ENCODE data around the gene FAM118A. TPM values are rescaled to one million over a fixed set of nuclear protein-coding genes. Genes with fewer than 3 reads are reported as not detected.
A peak's percentile ranks its signal among the peaks of the same experiment; 100 is the strongest.
"Not testable (repeated sequence)": the region's sequence is repeated elsewhere in the genome, so short reads cannot be mapped to it uniquely, and the experiment has no call there.

FAM118A gene
- total RNA-seq, 1 experiment from 2014 or later, result 9.8 TPM

DNA sequence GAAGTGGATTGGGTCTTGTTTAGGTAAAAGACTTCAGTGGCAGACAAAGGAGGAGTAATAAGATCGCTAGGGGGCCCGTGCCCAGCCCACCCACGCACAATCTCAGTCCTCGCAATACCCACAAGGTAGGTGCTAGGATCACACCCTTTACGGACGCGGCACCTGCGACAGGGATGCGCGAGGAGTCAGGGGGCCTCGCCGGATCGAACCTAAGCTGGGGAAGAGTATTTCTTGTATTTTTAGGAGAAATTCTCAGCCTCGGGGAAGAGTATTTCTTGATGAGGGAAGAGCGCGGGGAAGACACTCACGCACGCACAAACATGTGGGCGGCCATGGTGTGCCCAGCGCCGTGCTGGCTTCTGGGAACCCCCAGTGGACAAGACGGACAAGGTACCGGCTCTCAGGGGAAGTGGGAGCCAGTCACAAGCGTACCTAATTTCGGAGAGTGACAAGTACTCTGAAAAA, 745 bp upstream of the FAM118A start:
- DNase-seq (ENCODE audit: low read depth), result no peak

DNA sequence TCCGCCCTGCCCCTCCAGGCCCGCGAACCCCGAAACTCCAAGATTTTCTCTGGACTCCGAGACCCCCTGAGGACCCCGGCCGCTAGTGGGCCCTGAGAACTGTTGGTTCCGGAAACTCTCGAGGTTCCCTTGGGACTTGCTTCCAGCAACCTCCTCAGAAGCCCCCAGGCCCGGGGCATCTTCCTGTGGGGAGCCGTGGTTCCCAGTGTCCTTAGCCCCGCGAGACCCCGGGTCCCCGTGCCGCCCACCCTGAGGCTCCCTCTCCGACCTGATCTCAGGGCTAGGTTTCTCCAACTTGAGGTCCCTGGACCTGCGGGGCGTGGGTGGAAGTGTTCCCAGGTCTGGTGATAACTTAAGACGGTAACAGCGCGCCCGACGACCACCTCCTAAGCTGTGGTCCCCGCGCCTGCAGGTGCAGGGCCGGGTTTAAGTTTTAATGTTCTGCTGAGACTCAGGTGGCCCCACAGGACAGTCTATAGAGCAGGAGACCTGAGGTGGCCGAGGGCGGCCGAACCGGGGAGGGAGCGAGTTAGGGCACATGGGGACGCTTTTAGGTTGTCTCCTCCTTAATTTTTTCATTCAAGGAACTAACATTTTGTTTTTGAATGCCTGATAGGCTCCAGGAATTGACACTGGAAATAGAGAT, 720 bp downstream of the FAM118A start:
- DNase-seq (ENCODE audit: low read depth), result no peak

DNA sequence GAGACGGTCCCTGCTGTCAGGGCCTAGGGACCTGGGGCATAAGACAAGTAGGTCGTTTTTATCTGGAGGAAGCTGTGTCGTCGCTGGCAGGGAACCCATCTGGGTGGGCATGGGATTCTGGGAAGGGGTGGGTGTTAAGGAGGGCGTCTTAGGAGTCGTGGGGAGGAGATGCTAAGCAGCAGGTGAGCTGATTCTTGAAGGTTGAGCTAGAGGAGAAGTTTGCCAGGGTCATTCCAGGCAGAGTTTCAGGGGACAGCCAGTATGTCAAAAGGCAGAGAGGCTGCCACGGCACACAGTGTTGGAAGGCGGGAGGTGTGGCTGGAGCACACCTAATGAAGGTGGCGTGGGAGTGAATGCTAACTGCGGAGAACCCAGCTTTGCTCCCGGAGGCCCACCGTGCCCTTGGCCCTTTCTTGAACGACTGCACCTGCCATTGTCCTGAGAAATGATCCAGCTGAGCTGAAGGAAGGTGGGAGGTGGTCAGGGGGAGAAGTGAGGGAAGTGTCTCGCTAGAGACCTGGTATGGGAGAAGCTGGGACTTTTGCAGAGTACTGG, 1.3 kb downstream of the FAM118A start:
- DNase-seq (ENCODE audit: low read depth), result no peak

DNA sequence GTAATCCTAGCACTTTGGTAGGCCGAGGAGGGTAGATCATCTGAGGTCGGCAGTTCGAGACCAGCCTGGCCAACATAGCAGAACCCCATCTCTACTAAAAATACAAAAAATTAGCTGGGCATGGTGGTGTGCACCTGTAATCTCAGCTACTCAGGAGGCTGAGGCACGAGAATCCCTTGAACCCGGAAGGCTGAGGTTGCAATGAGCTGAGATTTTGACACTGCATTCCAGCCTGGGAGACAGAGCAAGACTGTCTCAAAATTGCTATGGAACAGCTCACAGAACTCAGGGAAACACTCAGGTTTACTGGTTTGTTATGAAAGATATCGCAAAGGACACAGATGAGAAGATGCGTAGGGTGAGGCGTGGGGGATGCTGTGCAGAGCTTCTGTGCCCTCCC, 2.7 kb downstream of the FAM118A start:
- no peak for DNase-seq (ENCODE audit: low read depth)

DNA sequence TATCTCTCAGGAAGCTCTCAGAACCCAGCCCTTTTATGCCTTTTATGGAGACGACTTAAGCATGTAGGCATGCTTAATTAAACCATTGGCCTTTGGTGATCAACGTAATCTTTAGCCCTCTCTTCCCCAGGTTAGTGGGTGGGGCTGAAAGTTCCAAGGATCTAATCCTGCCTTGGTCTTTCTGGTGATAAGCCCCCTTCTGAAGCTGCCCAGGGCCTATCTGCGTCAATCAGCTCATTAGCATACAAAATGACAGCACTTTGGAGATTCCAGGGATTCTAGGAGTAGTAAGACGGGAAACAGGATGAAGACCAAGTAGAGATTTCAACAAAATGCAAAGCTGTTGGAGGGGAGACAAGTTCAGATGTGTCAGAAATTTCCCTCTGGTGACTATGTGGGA, 3.1 kb downstream of the FAM118A start:
- no peak for DNase-seq (ENCODE audit: low read depth)

DNA sequence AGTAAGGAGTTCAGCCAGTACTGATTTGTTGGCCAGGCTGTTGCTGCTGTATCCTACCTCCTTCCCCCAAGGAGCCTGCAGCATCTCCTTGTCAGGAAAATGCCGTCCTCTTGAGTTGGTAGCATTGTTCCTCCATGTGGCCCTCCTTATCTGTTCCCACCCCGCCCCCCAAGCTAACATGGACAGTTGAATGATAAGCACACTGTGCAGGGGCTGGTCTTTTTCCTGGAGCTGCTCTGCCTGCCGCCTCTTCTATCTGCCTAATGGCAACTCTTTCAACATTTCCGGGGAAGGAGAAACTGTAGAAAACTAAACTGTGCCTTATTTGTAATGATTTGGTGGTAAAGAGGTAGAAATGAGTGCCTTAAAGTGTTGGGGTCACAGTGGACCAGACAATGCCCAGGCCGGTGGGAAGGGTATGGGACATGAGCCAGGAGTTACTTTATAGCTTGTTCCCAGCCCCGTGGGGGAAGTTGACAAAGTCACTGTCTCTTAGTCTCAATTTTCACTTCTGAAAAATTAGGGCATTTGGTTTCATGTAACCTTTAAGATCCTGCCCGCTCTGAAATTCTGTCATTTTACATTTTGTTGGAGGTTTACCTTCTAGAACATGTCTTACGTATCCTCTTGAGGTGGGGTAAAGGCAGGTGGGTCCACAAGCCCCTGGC, 4.5 kb downstream of the FAM118A start:
- no peak for DNase-seq (ENCODE audit: low read depth)

DNA sequence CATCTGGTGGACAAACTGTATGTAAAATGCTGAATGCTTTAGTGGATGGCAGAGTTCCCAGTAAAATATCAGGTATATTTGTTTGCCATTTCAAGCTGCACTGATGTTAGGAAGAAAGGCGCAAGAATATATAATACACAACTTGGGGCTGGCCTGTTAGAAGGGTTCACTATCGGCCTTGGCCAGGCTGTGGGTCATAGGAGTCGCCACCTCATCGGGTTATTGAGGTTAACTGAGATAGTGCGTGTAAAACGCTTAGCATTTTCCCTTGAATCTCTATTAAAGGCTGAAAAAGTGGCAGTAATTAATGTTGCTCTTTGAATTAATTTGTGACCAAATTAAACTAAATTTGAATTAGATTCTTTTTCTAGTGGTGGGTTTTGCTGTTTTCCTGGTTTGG, 5.1 kb downstream of the FAM118A start:
- DNase-seq (ENCODE audit: low read depth), result no peak

DNA sequence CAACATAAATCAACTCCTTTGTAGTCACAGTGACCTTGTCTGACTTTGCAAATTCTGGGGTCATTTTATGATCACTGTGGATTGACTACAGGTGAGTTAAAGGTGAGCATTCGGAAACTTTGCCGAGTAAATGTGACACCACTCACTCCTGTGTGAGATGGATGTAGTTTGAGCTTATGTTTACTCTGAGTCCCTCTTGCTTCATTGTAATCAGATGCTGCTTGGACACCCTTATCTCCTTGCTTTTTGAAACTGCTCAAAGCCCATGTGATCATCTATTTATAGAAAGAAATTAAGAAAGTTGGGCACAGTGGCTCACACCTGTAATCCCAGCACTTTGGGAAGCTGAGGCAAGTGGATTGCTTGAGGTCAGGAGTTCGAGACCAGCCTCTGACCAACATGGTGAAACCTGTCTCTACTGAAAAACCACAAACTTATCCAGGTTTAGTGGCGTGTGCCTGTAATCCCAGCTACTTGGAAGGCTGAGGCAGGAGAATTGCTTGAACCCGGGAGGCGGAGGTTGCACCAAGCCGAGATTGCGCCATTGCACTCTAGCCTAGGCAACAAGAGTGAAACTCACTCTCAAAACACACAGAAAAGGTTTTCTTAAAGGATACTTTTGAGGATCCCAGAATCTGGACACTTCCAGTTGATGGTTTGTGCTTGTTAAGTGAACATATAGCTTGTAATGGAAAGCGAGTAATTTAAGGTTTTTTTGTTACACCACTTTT, 7.2 kb downstream of the FAM118A start:
- DNase-seq (ENCODE audit: low read depth), result no peak

DNA sequence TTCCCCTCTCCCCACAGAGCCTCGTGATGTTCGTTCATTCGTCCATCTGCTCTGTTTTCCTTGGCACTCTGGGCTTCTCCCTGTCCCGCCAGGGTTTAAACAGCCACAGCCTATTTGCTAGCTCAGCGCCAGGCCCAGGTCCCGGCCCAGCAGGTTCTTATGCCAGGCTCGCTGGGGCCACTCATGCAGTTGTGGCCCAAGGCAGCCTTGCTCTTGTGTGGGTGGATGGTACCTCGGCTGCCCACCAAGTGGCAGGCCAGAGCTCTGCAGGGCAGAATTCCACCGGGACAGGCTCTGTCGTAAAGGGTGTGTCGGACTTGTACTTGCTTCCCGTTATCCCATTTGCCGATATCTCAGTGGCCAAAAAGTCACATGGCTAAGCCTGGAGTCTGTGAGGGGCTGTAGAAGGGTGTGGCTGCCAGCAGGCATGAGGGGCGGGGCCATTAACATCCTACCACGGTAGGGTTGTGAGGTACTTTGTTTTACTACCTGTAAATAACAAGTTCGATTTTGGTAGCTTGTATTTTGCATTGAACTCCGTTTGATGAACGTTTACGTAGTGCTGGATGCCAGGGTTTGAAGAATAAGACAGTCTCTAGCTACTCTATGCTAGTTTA, 7.9 kb downstream of the FAM118A start:
- DNase-seq (ENCODE audit: low read depth), result peak; percentile 69

DNA sequence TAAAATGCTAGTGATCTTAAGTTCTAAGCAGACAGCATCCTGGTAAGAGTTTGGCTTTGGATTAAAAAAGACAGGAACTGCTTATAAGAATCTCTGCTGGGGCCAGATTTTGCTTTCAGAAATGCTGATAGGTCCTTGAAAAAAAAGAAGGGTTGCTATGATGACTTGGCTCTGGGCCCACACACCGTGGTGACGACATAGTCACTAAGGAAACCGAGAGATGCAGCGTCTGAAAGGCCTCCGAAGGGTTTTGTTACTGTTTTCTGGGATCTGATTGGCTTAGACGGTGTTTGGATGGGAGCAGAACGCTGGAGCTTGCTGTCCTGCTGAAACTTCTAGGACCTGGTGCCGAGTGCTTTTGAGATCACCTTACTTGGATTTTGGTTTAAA, 8.4 kb downstream of the FAM118A start:
- DNase-seq (ENCODE audit: low read depth), result peak; percentile 89

DNA sequence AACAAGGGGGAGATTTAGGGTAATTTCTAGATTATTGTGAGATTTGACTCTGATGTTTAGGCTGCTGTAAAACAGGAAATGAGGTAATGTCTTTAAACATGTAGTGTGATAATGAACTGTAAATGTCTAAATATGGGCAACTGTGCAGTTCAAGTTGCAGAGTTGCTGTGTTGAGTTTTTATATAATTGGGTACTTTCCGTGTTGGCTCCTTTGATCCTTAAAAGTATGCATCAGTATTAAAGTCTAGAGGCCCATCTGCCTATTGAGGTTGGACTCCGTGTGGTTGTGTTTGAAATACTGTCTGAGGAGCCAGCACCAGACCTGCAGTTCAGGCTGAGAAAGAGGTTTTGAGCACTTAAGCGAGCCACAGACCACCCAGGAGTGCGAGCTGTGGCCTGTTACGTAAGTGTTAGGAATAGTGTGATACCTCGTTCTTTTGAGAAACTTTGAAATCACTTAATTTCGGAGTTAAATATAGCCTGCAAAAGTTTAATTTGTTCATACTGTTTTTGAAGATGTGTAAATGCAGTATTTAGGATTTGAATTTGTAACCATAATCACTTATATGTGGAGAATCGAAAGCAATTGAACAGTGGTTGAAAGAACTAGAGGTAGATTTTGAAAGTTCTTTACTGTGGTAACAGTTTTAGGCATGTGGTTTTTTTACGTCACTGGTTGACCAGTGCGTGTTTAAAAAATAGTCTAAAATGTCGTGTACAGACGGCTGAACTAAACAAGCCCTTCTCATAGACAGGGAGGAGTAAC, 9.0 kb downstream of the FAM118A start:
- DNase-seq (ENCODE audit: low read depth), result peak; percentile 48

DNA sequence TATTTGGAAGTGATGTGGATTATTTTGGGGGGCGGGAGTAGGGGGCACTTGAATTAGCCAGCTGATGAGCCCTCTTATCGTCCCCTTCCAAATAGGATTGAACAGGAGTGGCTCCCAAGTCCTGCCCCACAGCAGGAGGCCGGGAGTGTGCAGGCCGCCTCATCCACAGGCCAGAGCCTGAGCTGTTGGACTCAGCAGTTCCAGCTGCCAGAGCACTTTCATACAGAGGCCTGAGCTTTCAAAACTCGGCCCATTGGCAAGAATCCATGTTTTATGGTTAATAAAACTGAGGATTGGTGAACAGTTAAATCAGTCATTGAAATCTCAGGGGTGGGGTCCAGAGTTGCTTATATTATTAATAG, 9.6 kb downstream of the FAM118A start:
- DNase-seq (ENCODE audit: low read depth), result no peak

DNA sequence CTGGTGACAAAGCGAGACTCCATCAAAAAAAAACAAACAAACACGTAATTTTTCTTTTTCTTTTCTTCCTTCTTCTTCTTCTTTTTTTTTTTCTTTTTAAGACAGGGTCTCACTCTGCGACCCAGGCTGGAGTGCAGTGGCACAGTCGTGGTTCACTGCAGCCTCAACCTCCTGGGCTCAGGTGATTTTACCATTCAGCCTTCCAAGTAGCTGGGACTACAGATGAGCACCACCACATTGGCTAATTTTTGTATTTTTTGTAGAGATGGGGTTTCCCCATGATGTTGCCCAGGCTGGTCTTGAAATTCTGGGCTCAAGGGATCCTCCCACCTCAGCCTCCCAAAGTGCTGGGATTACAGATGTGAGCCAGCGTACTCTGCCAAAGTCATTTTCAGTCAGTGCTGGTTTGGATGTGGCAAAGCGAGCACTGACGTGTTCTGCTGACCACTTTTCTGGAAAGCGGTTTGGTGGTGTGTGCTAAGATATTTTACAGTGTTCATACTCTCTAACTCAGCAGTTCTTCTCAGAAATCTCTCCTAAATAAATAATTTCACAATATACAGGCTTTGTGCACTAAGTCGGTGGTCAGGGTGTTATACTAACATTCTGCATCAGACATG, 10.7 kb downstream of the FAM118A start:
- no peak for DNase-seq (ENCODE audit: low read depth)

DNA sequence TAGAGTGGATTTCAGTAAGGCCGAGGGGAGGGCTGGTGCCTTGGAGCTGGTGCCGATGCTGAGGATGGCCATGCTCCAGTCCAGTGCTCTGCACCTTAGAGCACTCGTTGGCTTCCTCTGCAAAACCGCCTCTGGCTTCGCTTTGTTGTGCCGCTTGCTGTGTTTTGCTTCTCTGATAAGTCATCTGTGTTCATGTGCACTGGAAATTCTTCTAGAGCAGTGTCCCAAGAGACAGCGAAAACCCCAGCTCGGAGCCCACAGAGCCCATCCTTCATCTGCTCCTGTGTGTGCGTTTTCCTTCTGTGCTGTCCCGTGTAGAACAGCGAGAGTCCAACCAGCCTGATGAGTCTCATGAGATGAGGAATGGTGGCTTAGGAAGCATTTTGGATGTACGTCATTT, 12.1 kb downstream of the FAM118A start:
- DNase-seq (ENCODE audit: low read depth), result no peak

DNA sequence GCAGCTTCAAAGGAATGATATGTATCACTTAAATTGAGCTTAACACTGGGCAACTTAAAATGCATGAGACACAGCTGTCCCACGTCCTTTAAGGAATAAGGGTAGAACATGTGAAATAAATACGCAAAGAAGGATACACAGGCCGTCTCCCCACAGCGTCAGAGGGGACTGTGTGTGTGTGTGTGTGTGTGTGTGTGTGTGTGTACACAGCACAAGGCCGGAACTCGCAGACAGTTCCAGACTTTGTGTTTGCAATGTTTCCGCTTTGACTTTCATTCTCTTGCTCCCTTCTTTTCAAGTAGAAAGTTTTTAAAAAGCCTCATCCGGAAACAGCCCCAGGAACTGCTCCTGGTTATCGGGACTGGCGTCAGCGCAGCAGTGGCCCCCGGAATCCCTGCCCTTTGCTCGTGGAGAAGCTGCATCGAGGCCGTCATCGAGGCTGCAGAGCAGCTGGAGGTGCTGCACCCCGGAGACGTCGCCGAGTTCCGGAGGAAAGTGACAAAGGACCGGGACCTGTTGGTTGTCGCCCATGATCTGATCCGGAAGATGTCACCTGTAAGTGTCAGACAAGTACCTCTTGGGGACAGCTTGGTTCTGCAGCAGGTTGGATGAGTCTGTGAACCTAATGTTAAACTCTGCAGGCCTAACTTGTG, 13.3 kb downstream of the FAM118A start:
- DNase-seq (ENCODE audit: low read depth), result no peak

DNA sequence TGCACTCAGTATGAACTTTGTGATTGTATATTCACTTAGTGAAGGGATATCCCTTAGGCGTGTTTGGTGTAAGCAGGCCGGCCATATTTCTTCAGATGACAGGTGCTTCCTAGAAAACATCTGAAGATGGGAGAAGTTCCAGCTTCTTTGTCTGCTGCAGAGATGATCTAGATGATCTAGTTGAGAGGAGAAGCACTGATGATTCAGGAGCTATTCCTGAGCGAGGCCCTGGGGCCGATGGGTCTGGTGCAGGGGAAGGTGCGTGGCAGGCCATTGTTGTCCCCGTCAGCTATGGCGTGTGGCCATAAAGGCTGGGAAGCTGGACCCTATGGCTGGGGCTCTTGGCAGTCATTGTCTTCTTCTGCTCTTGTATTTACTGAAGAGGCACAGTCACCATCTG, 14.0 kb downstream of the FAM118A start:
- DNase-seq (ENCODE audit: low read depth), result no peak

DNA sequence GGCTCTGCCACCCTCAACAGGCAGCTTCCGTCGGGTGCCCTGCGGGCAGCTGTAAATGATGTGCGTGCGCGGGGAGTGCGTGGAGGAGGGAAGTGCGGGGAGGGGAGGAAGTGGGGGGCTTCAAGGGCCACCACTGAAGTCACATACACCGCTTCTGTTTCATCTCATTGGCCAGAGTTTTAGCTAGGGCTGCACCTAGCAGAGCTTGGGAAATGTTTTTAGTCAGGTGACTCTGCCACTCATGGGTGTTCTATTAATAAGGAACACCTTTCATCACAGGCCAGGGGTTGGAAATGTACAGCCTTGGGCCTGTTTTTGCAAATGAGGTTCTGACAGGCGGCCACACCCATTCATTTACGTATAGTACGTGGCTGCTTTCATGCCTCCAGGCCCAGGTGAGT, 14.6 kb downstream of the FAM118A start:
- DNase-seq (ENCODE audit: low read depth), result no peak

DNA sequence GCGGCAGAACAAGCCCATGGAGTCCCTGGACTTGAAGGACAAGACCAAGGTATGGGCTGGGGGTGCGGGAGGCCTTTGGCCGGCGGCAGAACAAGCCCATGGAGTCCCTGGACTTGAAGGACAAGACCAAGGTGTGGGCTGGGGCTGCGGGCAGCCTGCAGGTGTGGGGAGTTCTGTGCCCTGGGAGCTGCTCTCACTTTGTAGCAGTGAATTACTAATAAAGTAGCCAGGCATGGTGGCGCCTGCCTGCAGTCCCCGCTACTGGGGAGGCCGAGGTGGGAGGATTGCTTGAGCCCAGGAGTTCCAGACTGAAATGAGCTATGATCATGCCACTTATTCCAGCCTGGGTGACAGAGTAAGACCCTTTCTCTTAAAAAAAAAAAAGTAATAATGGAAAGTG, 18.5 kb downstream of the FAM118A start:
- DNase-seq (ENCODE audit: low read depth), result not testable (repeated sequence)

DNA sequence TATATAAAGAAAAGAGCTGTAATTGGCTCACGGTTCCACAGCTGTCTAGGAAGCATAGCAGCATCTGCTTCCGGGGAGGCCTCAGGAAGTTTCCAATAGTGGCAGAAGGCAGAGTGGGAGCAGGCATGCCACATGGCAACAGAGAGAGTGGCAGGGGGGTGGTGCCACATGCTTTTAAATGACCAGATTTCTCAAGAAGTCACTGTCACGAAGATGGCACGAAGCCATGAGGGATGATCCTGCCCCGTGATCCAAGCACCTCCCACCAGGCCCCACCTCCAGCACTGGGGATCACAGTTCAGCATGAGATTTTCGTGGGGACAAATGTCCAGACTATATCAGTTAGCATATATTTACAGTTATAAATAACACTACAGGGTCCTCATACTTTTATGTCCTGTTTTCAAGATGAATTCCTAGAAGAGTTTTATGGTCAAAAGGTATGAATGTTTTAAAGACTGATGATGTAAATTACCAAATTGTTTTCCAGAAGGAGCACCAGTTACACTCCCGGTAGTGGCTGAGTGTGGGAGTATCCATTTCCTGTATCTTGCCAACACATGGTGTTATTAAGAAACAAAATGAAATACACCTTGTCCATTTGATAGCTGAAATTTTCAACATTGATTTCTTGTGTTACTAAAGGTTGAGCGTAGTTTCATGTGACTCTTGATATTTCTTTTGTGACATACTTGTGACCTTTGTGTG, 19.2 kb downstream of the FAM118A start:
- no peak for DNase-seq (ENCODE audit: low read depth)

DNA sequence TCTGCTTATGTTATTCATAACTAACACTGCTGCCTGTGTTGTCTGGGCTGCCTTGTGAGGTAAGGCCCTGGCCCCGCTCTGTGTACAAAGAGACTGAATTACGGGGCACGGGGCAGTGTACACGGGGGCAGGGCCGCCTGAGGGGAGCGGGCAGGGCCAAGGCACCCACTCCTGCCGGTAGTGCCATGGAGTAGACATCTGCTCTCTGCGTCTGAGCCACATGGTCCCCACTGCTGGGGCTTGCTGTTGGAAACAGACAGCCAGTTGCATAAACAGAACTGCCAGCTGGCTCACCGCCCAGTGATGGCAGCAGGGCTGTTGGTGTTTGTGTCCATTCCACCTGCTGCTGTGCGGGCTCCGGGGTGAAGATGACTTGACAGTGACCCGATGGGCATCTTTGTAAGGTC, 19.8 kb downstream of the FAM118A start:
- DNase-seq (ENCODE audit: low read depth), result no peak

All from M059J (cell line).